HL-60 (cell line): ENCODE measurements around the gene STARD3NL.

Experiments used
- TF ChIP-seq, protein P1 (sequence below): IDR thresholded peaks from one replicate; pipeline ENCODE4 v1.5.1; 2011; ENCODE audit warnings: low read length, control low read depth, inconsistent platforms; ENCODE audit not compliant: insufficient read depth
- TF ChIP-seq, protein P2 (sequence below): IDR thresholded peaks from 2 replicates; pipeline ENCODE4 v1.6.1; 2012; ENCODE audit warnings: low read depth; ENCODE audit not compliant: insufficient replicate concordance

DNA sequence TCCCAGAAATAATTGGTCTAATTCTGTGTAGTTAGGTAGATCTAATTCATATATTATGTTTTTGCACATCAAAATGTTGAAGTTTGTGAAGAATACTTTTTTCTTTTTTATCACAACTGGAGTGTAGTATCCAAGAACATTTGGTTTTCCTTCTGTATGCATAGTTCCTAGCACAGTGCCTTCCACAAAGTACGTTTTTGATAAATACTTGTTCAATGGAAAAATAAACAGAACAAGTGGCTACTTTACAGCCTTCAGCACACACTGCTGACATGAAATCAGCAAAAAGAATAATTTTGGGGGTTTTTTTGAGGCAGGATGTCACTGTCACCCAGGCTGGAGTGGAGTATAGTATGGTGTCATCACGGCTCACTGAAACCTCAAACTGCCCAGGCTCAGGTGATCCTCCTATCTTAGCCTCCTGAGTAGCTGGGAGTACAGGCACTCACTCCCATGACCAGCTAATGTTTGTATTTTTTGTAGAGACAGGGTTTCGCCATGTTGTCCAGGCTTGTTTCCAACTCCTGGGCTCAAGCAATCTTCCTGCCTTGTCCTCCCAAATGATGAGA is 67.4 kb downstream of the STARD3NL start:
- TF ChIP-seq, protein P1, sequence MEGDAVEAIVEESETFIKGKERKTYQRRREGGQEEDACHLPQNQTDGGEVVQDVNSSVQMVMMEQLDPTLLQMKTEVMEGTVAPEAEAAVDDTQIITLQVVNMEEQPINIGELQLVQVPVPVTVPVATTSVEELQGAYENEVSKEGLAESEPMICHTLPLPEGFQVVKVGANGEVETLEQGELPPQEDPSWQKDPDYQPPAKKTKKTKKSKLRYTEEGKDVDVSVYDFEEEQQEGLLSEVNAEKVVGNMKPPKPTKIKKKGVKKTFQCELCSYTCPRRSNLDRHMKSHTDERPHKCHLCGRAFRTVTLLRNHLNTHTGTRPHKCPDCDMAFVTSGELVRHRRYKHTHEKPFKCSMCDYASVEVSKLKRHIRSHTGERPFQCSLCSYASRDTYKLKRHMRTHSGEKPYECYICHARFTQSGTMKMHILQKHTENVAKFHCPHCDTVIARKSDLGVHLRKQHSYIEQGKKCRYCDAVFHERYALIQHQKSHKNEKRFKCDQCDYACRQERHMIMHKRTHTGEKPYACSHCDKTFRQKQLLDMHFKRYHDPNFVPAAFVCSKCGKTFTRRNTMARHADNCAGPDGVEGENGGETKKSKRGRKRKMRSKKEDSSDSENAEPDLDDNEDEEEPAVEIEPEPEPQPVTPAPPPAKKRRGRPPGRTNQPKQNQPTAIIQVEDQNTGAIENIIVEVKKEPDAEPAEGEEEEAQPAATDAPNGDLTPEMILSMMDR: no peak
- TF ChIP-seq, protein P2, sequence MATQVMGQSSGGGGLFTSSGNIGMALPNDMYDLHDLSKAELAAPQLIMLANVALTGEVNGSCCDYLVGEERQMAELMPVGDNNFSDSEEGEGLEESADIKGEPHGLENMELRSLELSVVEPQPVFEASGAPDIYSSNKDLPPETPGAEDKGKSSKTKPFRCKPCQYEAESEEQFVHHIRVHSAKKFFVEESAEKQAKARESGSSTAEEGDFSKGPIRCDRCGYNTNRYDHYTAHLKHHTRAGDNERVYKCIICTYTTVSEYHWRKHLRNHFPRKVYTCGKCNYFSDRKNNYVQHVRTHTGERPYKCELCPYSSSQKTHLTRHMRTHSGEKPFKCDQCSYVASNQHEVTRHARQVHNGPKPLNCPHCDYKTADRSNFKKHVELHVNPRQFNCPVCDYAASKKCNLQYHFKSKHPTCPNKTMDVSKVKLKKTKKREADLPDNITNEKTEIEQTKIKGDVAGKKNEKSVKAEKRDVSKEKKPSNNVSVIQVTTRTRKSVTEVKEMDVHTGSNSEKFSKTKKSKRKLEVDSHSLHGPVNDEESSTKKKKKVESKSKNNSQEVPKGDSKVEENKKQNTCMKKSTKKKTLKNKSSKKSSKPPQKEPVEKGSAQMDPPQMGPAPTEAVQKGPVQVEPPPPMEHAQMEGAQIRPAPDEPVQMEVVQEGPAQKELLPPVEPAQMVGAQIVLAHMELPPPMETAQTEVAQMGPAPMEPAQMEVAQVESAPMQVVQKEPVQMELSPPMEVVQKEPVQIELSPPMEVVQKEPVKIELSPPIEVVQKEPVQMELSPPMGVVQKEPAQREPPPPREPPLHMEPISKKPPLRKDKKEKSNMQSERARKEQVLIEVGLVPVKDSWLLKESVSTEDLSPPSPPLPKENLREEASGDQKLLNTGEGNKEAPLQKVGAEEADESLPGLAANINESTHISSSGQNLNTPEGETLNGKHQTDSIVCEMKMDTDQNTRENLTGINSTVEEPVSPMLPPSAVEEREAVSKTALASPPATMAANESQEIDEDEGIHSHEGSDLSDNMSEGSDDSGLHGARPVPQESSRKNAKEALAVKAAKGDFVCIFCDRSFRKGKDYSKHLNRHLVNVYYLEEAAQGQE: no peak
